GM12872 (cell line): ENCODE measurements around the gene ERC1.

Source experiments
- CTCF ChIP-seq: IDR thresholded peaks from 3 replicates; pipeline ENCODE4 v1.5.1; 2011; ENCODE audit warnings: low read depth, mild to moderate bottlenecking, low read length, moderate library complexity; ENCODE audit not compliant: insufficient read depth

Gene ERC1

GRCh38 chr12:1428671-1429070 is 437.6 kb downstream of the ERC1 start:
- no peak for TF ChIP-seq CTCF

GRCh38 chr12:1429980-1430379 is 439.0 kb downstream of the ERC1 start:
- no peak for TF ChIP-seq CTCF

DNA sequence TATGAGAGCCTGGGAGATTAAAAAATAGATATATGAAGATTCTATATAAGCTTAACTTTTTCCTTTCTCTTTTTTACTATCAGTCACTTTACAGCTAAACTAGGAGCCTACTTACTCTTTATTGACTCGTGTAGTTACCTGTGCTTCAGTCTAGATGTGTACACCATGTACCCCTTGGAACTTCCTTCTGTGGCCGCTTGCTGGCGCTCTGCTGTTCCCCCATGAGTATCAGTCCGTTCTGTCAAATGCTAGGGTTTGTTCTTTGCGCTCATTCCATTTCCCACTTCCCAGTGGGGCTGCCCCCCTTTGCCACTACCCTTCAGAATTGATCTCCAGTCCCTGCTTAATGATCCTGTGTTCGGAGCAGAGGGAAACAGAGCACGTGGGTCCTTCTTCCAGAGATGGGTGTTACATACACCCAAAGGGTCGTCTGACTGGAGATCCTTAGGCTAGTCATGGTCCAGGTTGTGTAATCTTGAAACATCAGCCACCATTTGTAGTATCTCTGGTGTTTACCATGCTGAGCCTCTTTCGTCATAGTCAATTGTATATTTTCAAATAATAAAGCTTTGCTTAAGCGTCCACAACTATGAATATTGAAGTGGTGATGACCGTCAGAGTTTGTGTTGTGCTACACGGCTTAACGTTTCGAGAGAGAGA is 443.4 kb downstream of the ERC1 start:
- no peak for TF ChIP-seq CTCF

DNA sequence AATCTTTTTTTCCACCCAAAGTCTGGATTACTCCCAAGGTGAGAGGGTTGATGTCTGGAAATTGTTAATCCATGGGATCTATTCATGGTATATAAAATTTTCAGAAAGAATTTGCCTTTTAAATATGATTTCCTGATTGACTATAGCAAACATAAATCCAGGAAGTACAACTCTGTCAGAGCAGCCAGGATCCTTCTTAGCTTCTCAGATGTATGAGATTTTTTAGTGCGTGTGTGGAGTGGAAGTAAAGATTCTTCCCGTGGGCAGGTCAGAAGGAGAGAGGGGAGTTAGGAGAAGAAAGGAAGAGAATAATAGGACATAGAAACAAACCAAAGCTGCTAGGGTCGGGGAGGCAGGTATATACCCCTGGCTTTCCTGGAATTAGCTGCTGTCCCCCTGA is 444.0 kb downstream of the ERC1 start:
- TF ChIP-seq CTCF, result no peak

DNA sequence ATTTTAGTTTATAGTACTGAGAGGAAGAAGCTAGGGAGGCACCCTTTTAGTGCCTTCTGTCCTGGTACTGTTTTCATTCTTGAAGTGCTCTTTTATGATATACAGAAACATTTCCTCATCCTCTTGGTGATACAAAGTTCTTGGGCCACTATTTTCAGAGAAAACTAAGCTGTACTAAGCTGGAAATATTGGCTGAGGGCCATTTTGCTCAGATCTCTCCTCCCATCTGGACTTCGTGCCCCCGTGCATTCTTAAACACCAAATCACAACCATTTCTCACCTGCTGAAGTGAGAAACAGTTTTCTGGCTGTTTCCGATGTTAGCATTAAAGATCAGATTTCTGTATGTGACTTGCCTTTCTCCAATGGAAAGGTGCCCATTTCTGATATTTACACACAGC is 444.4 kb downstream of the ERC1 start:
- TF ChIP-seq CTCF, result no peak

- TF ChIP-seq CTCF, result no peak
These were observed 445.0 kb downstream of the ERC1 start for GRCh38 chr12:1436015-1436414.

DNA sequence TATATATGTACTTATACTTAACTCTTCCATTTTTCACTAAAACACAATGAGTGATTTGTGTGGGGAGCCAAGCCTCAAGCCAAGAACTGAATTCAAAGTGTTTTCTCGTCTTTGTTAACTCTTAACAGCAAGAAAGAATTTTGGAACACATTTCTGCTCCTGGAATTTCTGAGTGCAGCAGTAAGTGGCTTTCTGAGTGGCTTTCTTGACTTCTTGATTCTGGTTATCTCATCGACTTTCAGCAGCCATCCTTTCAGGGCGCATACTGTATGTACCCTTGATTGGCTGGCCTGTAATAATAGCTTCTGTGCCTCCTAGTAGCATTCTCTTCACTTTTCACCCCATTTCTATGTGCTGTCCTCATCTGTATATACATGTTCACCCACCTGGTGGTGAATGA is 446.0 kb downstream of the ERC1 start:
- no peak for TF ChIP-seq CTCF
